Muscle of leg (tissue), 11 donors: ENCODE measurements around the gene JPH3. TPM values are rescaled to one million over a fixed set of nuclear protein-coding genes. Genes with fewer than 3 reads are reported as not detected.
A peak's percentile ranks its signal among the peaks of the same experiment; 100 is the strongest.

Experiments used
- DNase-seq: peaks from one replicate; pipeline ENCODE4 v3.0.0; 2013
- H3K27ac ChIP-seq: one replicate; pipeline ENCODE4 v1.5.1; 2013; ENCODE audit warnings: mild to moderate bottlenecking, low read length, control low read depth
- H3K27me3 ChIP-seq: one replicate; pipeline ENCODE4 v1.6.1; 2013; ENCODE audit warnings: low read length; ENCODE audit not compliant: control insufficient read depth, insufficient read depth
- H3K36me3 ChIP-seq: one replicate; pipeline ENCODE4 v1.6.1; 2013; ENCODE audit warnings: low read length; ENCODE audit not compliant: control insufficient read depth, insufficient read depth
- H3K4me1 ChIP-seq: one replicate; pipeline ENCODE4 v1.6.1; 2013; ENCODE audit warnings: low read length; ENCODE audit not compliant: control insufficient read depth, insufficient read depth
- H3K4me3 ChIP-seq: one replicate; pipeline ENCODE4 v1.5.1; 2013; ENCODE audit warnings: low read length, control low read depth
- H3K9me3 ChIP-seq: replicated peaks from 2 replicates; pipeline ENCODE4 v1.6.1; 2013; ENCODE audit warnings: low read depth, low read length; ENCODE audit not compliant: control insufficient read depth
- WGBS: methylation state at CpG from one replicate; pipeline ENCODE4 v1.1.5; 2013; ENCODE audit warnings: missing lambda C conversion rate; ENCODE audit not compliant: insufficient coverage; 5-methylcytosine and 5-hydroxymethylcytosine counted together
- polyA plus RNA-seq, 8 donors: library from polyadenylated mRNA; unstranded; fragments of 120-200 nt; gene quantifications; one replicate each; pipeline versions ENCODE4 v1.2.1 to v1.2.3, GENCODE V29; 2013; ENCODE audit warnings: inconsistent platforms in 1 of 8, low replicate concordance in 1 of 8; ENCODE audit not compliant: insufficient read length in 8 of 8, insufficient read depth in 1 of 8
- total RNA-seq: library from RNA; stranded (reverse); fragments of 120-200 nt; gene quantifications from one replicate; pipeline ENCODE4 v1.2.4, GENCODE V29; 2013

JPH3 gene
- total and polyA plus RNA-seq, 9 donors = 0.15 to 1.4 (median 0.33) TPM

DNA sequence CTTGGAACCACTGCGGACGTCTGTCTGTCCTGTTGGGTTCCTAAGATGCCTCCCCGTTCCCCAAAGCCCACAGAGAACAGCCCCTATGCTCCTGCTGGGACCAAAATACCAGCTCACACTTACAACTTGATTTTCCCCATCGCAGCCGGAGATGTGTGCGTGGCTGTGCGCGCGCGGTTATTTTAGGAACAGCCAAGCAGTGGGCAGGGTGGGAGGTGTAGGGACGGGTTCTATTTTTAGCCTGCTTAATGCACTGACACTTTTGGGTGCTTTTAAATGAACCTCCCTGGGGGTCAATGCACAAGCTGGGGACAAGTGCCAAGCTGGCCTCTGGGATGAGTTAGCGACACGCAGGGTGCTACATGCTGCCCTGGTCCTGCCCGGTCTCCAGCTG, 89.4 kb downstream of the JPH3 start:
- Histone ChIP-seq H3K27me3 (peaks cover 26% of the 10 kb centered on the region), H3K27ac (no peak overlapping the region), H3K9me3 (no peaks in the 10 kb centered on the region), H3K4me3 (no peak overlapping the region), H3K4me1 (peaks cover 19% of the 10 kb centered on the region), H3K36me3 (peaks cover 16% of the 10 kb centered on the region)
- DNase-seq = no peak
- 69% methylated on average over 11 of the region's 14 CpGs for WGBS

DNA sequence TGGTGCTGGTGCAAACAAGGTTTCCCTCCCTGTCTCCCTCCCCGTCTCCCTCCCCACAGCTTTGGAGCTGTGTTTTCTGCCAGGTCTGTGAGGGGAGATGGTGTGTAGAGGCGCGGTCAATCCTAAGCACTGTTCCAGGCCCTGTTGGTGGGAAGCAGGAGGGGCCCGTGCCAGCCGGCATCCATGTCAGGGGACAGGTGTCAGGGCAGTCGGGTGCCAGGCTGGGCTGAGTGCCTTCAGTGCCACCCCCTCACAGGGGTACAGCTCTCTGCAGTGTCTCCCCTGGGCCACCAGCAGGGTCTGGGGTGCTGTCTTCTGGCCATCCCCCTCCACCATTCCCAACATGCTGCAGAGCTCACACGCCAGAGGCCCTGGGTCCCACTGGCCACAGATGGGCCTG, 89.9 kb downstream of the JPH3 start:
- Histone ChIP-seq H3K27me3 (peaks cover 23% of the 10 kb centered on the region), H3K36me3 (peaks cover 16% of the 10 kb centered on the region), H3K4me1 (peaks cover 18% of the 10 kb centered on the region), H3K27ac (no peak overlapping the region), H3K4me3 (no peak overlapping the region), H3K9me3 (no peaks in the 10 kb centered on the region)
- 75% methylated on average over 5 of the region's 7 CpGs for WGBS
- no peak for DNase-seq

DNA sequence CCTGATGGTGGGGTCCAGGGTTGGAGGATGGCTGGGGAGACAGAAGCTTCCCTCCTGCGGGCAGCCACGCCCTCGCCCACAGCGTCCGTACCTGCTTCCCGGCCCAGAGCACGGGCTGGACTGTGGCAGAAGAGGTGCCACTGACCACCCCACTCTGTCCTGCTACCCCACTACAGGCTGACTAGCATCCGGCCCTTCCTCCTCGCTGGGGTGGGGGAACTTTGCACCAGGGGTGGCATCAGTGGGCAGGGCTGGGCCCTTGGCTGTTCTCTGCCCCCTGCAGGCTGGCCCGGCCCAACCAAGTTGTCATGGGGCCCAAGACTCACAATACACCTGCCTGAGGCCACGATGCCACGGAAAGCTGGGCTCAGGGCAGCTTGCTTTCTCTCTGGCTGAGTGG, 90.4 kb downstream of the JPH3 start:
- DNase-seq = no peak
- H3K27me3 ChIP-seq = peaks cover 22% of the 10 kb centered on the region
- peaks cover 16% of the 10 kb centered on the region for H3K36me3 ChIP-seq
- H3K9me3 ChIP-seq = no peaks in the 10 kb centered on the region
- peaks cover 15% of the 10 kb centered on the region for H3K4me1 ChIP-seq
- no peak overlapping the region for H3K4me3 ChIP-seq
- H3K27ac ChIP-seq = no peak overlapping the region
- WGBS = 82% methylated on average over 3 of the region's 12 CpGs

DNA sequence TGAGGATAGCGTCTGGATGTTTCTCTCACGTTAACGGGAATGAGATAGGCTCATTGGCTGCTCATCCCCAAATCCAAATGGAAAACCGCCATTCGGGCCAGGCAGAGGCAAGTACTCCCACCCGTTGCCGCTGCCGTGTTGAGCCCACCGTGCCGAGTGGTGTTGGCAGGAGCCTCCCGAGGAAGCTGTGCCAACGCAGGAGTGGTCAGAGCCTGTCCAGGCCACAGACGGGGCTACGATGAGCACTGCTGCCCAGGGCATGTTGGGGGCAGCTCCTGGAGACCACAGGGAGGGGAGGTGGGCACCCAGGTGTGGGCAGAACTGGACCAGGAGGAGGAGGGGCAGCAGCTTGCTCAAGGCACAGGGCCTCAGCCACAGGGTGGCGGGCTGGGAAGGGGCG, 91.5 kb downstream of the JPH3 start:
- no peak overlapping the region for H3K4me3 ChIP-seq
- no peak for DNase-seq
- peaks cover 12% of the 10 kb centered on the region for H3K27me3 ChIP-seq
- 90% methylated on average over 16 of the region's 16 CpGs for WGBS
- peaks cover 15% of the 10 kb centered on the region for H3K4me1 ChIP-seq
- no peaks in the 10 kb centered on the region for H3K9me3 ChIP-seq
- peaks cover 19% of the 10 kb centered on the region for H3K36me3 ChIP-seq
- no peak overlapping the region for H3K27ac ChIP-seq

DNA sequence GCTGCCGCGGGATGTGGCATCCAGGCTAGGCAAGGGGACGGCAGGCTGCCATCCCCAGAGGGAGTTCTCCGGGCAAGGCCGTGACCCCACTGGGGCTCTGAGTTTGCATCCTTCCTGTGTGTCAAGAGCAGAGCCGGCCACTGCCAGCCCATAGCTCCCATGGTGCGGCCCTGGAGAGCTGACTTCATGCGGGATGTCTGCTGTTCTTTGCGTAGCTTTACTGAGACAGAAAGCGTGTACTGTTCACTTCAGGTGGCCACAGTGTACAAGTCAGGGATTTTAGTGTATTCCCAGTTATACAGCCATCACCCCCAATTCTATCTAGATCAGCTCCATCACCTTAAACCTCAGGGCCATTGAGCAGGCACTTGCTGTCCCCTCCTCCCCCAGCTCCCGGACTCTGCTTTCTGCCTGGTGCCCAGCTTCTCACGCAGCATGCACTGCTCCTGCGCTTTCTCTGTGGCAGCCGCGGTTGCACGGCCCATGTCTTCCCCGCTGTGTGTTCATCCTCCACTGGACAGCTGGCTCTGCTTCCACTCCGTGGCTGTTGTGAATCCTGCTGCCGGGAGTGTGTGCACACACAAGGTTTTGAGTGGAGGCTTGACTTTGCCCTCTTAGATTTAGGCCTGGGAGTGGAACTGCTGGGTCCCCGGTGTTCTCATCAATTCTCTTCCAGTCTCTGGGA, 92.3 kb downstream of the JPH3 start:
- Histone ChIP-seq H3K9me3 (no peaks in the 10 kb centered on the region), H3K27ac (no peak overlapping the region), H3K4me1 (peaks cover 15% of the 10 kb centered on the region), H3K4me3 (no peak overlapping the region), H3K36me3 (peaks cover 23% of the 10 kb centered on the region), H3K27me3 (peaks cover 9% of the 10 kb centered on the region)
- DNase-seq = peak; percentile 44
- 68% methylated on average over 16 of the region's 20 CpGs for WGBS

- no peak overlapping the region for H3K4me3 ChIP-seq
- peaks cover 29% of the 10 kb centered on the region for H3K36me3 ChIP-seq
- WGBS = 79% methylated on average over 12 of the region's 12 CpGs
- no peak overlapping the region for H3K27ac ChIP-seq
- DNase-seq = no peak
- H3K27me3 ChIP-seq = peaks cover 7% of the 10 kb centered on the region
- peaks cover 15% of the 10 kb centered on the region for H3K4me1 ChIP-seq
- H3K9me3 ChIP-seq = no peaks in the 10 kb centered on the region
These were observed 93.2 kb downstream of the JPH3 start for GRCh38 chr16:87695534-87695933.

- peaks cover 29% of the 10 kb centered on the region for H3K36me3 ChIP-seq
- WGBS = 77% methylated on average over 13 of the region's 18 CpGs
- no peak overlapping the region for H3K27ac ChIP-seq
- H3K4me3 ChIP-seq = no peak overlapping the region
- H3K9me3 ChIP-seq = no peaks in the 10 kb centered on the region
- DNase-seq = no peak
- no peaks in the 10 kb centered on the region for H3K27me3 ChIP-seq
- peaks cover 15% of the 10 kb centered on the region for H3K4me1 ChIP-seq
These were observed 94.4 kb downstream of the JPH3 start for GRCh38 chr16:87696726-87697125.

- no peaks in the 10 kb centered on the region for H3K27me3 ChIP-seq
- H3K36me3 ChIP-seq = peaks cover 34% of the 10 kb centered on the region
- H3K4me1 ChIP-seq = peaks cover 17% of the 10 kb centered on the region
- no peak for DNase-seq
- no peak overlapping the region for H3K27ac ChIP-seq
- 92% methylated on average over 16 of the region's 21 CpGs for WGBS
- no peaks in the 10 kb centered on the region for H3K9me3 ChIP-seq
- no peak overlapping the region for H3K4me3 ChIP-seq
These were observed 94.9 kb downstream of the JPH3 start for GRCh38 chr16:87697256-87697655.

DNA sequence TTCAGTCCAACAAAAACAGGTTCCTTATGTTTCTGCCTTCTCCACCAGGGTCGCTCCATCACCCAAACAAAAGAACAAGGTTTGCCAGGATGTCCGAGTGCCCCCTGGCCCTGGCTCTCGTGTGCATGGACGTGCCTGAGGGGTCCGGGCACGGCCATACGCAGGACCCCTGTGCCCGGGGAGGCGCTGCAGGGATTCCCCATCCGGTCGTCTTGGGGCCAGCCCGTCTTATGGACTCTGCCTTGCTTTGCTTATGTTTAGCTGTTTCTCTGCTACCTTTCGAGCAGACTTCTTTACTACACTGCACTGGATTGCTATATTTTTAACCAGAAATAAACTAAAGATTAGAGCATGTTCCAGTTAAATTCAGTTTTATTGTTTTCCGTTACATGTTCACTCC, 95.5 kb downstream of the JPH3 start:
- H3K36me3 ChIP-seq = peaks cover 38% of the 10 kb centered on the region
- H3K27ac ChIP-seq = no peak overlapping the region
- no peak overlapping the region for H3K4me3 ChIP-seq
- no peak for DNase-seq
- peaks cover 21% of the 10 kb centered on the region for H3K4me1 ChIP-seq
- no peaks in the 10 kb centered on the region for H3K27me3 ChIP-seq
- H3K9me3 ChIP-seq = no peaks in the 10 kb centered on the region
- WGBS = 96% methylated on average over 7 of the region's 14 CpGs

DNA sequence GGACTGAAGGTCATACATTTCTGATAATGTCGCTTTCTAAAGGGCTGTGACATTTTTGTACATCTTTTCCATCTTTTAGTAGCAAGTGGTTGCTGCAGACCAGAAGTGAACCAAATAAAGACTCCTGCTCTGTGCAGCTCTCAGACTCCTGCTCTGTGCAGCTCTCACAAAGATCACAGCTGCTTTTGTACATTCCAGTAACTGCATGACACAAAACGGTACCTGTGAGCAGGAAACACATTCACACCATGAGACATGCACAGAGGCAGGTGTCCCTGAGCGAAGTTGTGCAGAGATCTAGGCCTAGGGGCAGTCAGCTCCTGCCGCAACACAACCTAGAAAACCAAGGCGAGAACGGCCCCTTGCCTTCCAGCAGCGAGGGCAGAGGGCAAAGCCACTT, 95.9 kb downstream of the JPH3 start:
- H3K36me3 ChIP-seq = peaks cover 43% of the 10 kb centered on the region
- H3K27me3 ChIP-seq = no peaks in the 10 kb centered on the region
- H3K27ac ChIP-seq = no peak overlapping the region
- H3K4me3 ChIP-seq = no peak overlapping the region
- no peaks in the 10 kb centered on the region for H3K9me3 ChIP-seq
- 88% methylated on average over 6 of the region's 7 CpGs for WGBS
- H3K4me1 ChIP-seq = peaks cover 23% of the 10 kb centered on the region
- no peak for DNase-seq
